MV-4-11 (cell line): Measurements from ENCODE around the gene LEF1.
A peak's percentile ranks its signal among the peaks of the same experiment; 100 is the strongest.

Experiments used
- DNase-seq: peaks from one replicate; lab custom pipeline; 2025; lab: John Stamatoyannopoulos, UW

The LEF1 gene

DNA sequence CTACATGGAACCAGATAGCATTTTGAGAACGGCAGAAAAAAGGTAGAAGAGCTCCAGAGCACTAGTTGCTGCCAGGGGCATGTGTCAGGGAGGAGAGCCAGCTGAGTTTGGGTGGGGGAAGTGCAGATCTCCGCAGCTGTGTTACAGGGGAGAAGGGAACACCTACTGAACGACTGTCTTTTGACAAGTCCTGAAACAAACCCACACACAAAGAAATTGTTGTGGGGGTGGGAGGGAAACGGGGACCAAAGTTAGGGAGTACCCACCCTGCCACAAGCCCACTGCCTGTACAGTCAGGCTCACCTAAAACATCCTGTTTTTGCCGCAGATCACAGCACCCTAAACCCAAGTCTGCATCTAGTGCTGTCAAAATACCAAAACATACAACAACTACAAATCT is 55.5 kb downstream of the LEF1 start:
- no peak for DNase-seq

DNA sequence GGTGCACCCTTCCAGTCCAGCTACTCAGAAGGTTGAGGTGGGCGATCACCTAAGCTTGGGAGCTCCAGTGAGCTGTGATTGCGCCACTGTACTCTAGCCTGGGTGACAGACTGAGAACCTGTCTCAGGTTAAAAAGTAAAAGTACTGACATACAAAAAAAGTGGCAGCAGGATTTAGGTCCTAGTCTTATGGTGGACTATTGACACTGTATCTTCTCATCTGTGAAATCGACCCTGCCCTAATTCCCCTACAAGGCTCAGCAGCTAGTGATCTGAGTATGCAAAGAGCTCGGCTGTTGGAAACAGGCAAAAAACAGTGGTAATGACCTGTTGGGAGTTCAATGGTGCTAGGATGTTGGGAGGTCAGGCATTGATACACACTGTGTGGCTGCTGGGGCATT is 57.0 kb downstream of the LEF1 start:
- no peak for DNase-seq

DNA sequence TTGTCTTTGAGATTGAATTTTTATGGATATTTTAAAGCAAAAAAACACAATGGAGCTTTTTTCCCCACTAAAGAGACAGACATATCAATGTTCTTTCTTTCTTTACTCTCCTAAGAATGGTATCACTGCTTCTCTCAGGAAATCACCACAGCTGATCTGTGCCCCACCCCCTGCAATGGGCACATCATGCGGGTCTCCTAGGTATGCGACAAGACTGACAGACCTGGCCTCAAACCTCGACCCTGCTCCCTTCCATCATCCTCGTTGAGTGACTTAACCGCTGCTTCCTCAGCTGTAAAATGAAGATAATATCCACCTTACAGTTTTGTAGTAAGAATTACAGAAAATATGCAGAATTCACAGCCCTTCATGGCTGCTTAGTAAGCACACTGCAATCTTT is 58.3 kb downstream of the LEF1 start:
- DNase-seq = no peak

DNA sequence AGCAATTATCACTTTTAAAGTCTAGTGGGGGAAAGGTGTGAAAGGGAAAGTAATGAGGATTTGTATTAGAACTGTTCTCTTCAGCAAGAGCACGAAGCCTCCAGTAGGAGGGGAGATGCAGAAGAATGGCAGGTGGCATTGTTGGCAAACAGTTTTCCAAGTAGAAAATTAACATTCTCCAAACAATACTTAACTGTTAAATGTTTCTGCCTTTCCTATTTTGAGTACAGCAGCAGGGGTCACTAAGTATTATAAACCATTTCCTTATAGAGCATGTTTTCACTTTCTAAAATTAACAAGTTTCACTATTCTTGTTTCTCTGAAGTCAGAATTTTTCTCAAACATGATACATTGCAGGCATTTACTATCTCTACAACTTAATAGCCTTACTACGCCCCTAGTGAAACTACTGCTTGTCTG is 58.7 kb downstream of the LEF1 start:
- DNase-seq = peak; percentile 5

DNA sequence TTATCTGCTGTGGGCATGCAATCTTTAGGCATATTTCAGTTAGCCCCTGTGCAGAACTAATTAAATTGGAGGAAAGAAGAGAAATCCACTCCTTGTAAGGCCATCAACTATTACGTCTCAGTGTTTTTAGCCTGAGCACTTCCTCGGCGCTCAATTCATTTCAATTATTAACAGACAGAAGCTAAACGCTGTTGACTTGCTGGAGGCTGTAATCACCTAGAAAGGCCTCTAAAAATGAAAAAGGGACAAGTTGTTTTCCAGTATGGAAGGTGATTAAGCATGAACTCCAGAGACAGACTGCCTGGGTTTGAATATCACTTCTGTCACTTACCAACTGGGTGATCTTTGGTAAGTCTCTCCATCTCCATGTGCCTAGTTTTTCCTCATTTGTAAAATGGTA is 59.6 kb downstream of the LEF1 start:
- DNase-seq = no peak

DNA sequence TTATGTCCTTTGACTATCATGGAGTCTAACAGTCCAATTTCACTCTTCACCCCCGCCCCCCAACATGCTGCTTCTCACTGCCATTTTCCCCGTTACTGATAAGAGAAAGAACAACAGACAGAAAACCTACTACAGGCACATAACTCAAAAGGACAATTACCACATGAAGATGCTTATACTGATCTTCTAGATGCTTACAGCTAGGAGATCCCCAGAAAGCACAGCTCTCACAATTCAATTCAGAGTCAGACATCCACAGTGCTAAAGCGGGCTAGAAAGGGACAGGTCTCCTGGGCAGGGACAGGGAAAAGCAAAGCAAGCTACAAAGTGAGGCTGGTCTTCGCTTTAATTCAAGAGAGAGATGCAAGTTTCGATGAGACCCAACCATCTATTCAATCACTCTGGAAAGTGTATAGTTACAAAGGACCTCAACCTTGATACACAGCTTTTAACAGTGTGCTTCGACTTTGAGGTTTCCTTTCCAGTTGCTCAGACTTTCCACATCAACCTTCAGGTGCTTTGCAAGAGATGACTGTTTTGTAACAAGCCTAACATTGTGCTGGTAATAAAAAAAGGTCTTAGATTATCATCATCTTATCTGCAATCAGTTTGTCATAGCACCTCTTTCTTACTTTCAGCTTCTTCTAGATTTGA is 60.9 kb downstream of the LEF1 start:
- DNase-seq = no peak

DNA sequence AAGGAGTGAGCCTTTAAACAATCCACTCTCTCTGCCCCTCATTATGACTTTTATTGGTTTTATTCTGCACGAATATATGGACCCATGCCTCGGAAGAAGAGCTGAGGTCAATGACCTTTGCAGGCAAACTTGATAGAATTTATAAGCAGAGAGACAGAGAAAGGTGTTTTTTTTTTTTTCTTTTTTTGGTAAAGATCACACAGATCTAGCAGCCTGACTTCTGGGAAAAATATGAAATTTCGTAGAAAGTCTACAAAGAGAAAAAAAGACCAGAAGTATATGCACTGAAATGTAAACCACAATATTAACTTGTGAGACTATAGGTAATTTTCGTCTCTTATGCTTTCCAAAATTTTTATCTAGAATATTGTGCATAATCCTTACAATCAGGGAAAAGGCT is 61.6 kb downstream of the LEF1 start:
- DNase-seq = no peak

DNA sequence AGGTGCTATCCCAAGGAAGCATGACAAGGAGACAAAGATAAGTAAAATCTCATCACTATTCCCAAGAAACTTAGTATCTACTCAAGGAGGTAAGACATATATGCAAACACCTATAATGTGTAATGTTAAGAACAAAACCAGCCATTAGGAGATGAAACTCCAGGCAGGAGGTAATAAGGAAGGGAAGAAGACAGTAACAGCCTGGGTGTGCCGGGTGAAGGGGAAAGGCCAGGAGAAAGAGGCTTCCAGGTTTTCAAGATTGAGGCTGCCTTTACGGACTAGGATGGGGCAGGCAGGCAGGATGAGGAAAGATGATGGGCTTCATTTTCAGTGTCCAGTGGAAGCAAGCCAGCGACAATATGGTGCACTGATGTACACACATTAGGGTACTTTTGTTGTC is 62.5 kb downstream of the LEF1 start:
- no peak for DNase-seq

DNA sequence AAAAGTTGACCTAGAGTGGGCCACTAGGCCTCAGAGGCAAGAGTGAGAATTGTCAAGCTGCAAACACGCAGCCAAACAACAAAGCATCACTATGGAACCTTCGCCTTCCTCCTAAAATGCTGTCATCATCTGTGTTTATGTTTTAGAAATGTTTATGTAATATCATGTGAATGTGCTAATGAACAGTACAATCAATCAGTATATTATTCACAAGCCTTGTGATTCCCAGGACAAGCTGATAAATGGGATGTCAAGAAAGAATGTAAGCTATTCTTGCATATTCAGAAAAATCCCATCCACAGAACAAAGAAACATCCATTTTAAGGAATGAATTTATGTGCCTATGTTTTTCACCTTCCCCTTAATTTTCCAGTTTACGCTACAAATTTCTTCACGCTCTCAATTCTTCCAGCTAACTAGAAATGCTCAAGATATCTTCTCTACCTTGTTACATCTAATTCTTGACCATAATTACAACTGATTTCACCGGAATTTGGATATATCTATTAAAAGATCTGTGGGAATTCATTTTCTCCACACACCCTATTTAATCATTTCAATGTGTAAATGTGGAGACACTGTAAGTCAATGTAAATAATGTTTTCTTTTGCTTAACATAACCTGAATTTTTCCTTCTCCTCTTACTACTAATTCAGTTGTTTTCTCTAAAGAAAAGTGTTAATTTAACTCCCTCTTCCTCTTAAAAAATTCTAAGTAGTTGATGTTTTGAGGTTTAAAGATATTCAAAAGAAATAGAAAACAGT is 65.5 kb downstream of the LEF1 start:
- DNase-seq = no peak

DNA sequence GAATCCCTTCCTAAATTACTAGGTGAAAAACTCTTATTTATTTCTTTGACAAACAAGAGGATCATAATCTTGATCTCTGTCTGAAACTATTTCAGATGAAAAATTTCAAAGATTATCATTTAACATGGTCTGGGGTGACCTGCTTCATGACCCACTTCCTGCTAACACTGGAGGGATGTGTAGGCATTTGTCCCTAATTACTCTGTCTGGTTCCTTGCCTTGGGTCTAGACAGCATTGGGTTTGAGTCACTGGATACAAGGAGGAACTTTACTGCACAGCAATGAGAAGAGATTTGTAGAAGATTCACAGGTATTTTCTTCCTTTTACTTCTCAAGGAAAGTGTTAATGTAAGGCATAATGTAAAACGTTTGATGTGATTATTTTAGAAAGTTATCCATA is 67.9 kb downstream of the LEF1 start:
- DNase-seq = no peak

DNA sequence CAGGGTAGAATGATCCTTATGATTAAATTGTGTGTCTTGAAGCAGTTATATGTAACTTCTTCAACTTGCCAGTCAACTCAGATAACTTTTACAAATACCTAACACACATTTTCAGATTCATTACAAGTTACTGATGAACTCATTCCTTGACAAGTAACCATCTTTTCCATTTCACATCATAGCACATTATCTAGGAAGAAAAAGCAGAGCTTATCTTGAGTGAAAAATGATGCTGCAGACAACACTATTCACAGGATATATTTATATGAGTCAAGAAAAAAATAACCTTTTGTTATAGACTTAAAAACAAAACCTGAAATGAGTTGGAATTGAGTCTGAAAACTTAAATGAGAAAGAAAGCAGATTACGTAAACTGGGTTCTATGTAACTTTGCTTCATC is 68.9 kb downstream of the LEF1 start:
- peak; percentile 4 for DNase-seq

DNA sequence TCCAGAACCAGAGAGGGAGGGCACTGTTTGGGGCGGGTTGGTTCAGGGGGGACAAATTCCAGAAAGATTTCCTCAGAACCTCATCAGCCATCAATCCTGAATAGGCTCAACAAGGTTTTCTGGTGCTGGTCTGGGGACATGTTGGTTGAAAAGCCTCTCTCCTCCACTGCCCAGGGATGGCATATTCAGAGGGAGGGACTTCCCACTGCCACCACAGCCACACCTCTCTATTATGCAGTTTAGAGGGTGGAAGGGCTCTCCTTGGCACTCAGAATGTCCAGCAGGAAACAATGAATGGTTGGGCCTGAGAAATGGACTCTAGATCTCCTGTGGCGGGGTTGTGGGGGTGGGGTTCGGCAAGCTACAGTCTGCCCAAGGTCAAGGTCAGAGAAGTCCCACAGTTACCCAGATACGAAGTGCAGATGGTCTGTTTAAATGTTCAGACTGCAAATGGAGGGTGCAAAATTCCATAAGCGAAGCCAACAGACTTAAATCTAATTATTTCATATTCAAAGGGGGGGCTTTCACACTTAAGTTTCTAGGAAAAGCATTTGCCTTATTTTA is 70.7 kb downstream of the LEF1 start:
- DNase-seq = no peak

DNA sequence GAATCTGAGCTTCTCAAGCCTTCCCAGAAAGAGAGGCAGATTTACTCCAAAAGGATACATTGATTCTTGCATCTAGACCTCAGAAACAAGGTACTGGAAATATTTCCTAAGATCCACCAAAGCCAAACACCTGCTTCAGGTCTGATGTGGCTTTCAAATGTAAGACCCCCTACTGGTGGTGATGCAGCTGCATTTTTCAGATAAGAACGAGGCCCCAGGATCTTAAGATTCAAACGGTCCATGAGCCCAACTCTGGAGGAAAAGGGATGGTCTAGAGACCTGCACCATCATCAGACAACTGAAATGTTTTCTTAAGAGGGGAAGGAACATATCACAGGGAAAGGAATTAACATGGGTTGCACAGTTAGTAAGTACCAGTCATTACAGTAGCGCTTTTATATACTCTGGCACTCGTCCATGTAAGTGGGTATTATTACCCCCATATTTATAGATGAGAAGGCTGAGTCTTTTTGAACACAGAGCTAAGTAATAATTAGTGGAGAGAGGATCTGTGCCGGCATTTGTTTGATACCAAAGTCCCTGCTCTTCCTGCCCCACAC is 73.7 kb downstream of the LEF1 start:
- no peak for DNase-seq

DNA sequence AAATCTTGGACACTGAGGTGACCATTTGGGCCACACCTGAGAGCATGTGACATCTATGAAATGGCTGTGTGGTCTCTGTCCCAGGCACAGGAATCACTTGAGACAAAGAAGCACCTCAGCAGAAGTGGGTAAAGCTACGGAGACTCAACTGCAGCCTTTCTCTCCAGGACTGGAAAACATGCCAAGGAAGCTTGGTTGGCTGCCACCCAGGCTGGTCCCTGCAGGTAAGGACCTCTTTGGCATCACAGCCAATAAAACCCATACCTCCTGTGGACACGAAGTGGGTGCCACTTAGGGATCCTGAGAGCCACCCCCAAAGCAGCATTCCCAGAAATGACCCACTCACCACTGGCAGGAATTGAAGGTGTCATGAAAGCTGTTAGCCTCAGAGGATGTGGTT is 74.6 kb downstream of the LEF1 start:
- DNase-seq = no peak

DNA sequence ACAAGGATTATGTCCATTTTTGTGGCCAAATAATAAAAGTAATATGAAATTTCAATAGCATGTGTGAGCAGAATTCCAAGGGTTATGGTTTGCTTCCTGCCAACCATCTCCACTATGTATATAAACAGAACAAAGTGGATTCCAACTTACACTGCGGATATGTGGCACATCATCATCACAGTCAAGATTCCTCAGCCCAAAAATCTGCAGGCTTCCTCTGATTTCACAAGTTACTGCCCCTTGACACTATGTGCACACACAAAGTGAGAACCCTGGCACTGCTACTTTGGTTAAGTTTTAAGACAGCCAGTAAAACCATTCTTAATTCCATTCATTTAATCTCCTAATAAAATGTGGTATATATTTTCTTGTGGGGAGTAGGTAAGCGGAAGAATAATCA is 76.4 kb downstream of the LEF1 start:
- no peak for DNase-seq

DNA sequence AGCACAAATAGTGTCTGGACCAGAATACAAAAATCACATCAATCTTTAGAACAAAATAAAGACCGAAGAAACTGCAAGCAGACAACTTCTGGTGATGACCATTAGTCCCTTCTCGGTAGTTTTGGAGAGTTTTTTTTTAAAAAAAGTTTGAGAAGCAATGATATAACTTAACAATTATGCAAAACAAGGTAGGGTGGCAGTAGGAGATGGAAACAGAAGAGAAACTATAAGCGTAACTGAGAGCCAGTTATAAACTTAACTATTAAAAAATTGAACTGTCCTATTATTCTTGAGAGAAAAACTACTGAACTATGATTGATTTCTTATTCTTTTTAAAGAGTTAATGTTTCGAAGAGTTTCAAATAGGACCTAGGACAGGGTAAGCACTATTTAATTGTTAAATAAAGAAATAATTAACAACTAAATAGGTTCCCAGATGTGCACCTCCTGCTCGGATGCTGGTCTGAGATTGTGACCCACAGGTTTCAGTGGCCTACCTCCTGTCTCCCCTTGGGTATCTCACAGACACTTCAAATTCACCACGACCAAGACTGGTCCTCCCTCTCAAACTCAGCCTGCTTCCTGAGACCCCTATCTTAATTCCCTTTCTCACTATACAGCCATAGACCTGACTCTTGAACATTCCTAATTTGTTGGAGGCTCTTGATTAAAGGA is 81.3 kb downstream of the LEF1 start:
- DNase-seq = no peak

DNA sequence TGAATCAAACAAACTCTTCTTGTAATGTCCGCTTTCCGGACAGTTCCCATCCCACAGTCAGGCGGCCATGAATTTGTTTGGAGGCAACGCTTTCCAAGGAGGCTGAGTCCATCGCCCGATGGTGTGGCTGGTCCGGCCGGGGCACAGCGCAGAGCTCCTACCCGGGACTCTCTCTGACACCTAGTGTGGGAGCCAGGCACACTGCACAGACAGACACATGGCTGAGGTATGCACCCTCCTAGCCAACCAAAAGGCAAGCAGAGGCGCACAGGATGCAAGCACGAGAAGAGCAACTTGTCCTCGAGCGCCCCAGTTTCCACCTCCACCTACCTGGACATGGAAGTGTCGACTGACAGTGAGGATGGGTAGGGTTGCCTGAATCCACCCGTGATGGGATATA is 87.5 kb downstream of the LEF1 start:
- DNase-seq = no peak

DNA sequence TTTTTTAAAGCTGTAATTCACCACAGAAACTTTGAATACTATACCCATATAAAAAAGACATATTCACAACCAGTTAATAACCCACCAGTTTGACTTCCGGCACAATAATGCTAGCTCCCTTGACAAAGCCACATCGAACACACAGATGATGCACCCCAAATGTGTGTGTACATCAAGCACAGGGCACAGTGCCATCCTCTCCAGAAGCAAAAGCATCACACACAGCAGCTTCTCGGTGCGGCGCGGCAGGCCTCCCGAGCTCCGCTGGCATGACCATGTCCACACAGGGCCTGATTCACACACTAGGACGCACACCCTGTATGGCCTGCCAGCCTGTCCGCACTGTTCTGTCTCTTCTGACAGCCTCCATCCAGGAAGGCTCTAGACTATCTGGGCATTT is 88.0 kb downstream of the LEF1 start:
- no peak for DNase-seq

DNA sequence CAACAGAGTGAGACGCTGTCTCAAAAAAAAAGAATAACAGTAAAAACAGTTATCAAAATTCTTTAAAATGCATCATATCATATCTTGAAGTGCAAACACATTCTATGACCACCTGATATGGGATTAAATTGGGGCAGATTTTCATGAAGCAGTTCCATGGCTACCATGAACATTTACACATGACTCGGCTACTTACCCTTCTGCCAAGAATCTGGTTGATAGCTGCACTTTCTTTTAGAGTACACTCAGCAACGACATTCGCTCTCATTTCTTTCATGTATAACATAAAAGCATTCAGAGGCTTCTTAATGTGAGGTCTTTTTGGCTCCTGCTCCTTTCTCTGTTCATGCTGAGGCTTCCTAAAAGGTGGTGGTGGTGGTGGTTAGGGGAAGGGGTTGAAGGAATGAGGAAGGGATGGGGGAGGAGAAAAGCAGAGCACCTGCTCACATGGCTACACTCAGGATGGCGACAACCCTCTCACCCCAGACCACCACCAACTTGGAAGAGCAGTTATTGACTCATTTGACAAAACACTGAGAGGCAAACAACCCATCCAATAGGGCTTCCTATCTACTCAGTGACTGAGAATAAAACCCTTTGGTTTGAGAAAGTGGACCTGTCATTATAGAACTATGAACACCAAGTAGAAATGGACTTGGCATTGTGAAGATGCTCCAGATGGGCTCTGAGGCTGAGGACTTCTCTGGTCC is 90.6 kb downstream of the LEF1 start:
- no peak for DNase-seq

DNA sequence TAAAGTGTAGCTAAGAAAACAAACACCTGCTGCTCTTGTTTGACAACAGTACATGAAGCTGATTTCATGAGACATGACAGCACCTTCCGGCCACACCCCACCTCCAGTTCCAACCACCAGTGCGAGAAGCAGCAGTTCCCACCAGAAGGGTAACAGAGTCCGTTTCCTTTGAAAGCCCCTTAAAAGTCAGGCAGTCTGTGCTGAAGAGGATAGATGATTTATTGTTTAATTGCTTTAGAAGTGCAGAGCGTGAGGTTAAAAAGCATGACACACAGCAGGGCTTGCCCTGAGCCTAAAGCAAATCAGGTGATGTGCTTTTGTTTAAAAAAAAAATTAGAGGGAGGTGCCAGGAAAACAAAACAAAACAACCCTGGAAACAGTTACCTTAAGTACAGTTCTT is 96.4 kb downstream of the LEF1 start:
- no peak for DNase-seq

DNA sequence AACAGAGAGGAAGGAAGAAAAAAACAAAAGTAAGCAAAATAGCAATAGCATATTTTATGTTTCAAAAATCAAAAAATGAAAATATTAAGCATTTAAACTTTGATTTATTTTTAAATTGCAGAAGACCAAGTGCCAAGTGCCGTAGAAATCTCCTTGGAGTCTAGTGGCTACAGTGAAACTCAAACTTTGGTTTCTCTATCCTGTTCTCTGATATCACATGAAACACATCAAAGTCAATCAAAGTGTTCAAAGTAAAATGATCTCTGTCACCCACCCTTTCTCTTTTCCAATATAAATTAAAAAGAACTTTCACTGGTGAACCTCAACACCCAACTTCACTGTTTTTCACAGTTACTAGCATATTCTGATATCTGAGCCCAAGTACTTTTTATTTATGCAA is 98.0 kb downstream of the LEF1 start:
- DNase-seq = no peak

DNA sequence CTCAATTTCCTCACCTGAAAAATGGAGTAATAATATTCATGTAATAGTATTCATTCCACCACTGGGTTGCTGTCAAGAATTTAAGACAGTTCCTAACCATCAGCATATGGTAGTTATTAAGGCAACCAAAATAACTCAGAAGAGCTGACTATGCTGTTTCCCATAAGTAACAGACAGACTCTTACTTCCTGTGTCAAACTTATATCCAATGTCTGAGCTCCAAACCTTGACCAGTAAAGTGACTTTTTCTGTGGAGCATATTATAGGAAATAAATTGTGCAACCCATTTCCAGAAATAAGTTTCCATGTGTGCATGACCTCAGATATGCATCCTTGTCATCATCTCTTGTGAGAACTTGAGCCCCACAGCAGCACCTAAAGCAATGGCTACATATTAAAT is 100.3 kb downstream of the LEF1 start:
- DNase-seq = peak; percentile 44
